SK-N-SH (cell line): Measurements from ENCODE around the gene AAMDC. TPM values are rescaled to one million over a fixed set of nuclear protein-coding genes. Genes with fewer than 3 reads are reported as not detected.

Experiments
- CTCF ChIA-PET: fragments of 300-600, 350-600 bp; formaldehyde crosslinking; extraction: SDS; loops from one replicate; lab custom pipeline; 2021; lab: Yijun Ruan, JAX
- POLR2A ChIA-PET: fragments of 350-600 bp; sonication (Branson Sonifier 250); formaldehyde crosslinking; extraction: SDS; loops from one replicate; lab custom pipeline; 2020; ENCODE audit warnings: antibody characterized with exemption, inconsistent platforms; lab: Yijun Ruan, JAX
- DNase-seq: peaks from one replicate; pipeline ENCODE4 v3.0.0; 2012
- H2AFZ ChIP-seq: fragments of 200-600 bp; sonication (generic); 2 replicates; pipeline ENCODE4 v1.8.1; 2016; ENCODE audit warnings: antibody characterized with exemption, mild to moderate bottlenecking, low read depth
- H3F3A ChIP-seq: fragments of 200-600 bp; sonication (generic); replicated peaks from 2 replicates; pipeline ENCODE3; 2016; ENCODE audit warnings: antibody characterized with exemption, mild to moderate bottlenecking; ENCODE audit not compliant: insufficient read depth
- H3K27ac ChIP-seq, 2 experiments: fragments of 200-500 bp in 1 of 2; fragments of 200-600 bp in 1 of 2; sonication (Bioruptor generic) in 1 of 2; sonication (generic), shearing (Covaris generic) in 1 of 2; 2 replicates each; pipeline versions ENCODE4 v1.5.1 to v1.6.1; 2014 to 2016; ENCODE audit warnings: low read depth in 2 of 2, inconsistent platforms in 1 of 2, low read length in 1 of 2, mild to moderate bottlenecking in 1 of 2, mixed read lengths in 1 of 2
- H3K27me3 ChIP-seq: fragments of 200-600 bp; sonication (generic), shearing (Covaris generic); 2 replicates; pipeline ENCODE4 v1.6.1; 2016; ENCODE audit warnings: mixed run types; ENCODE audit not compliant: insufficient read depth
- H3K36me3 ChIP-seq, 2 experiments: fragments of 200-500 bp in 1 of 2; fragments of 200-600 bp in 1 of 2; sonication (Bioruptor generic) in 1 of 2; sonication (generic) in 1 of 2; replicated peaks in 1 of 2; 2 replicates each; pipeline versions ENCODE3 to v1.5.1; 2014 to 2016; ENCODE audit warnings: low read length in 1 of 2, mild to moderate bottlenecking in 1 of 2; ENCODE audit not compliant: insufficient read depth in 2 of 2, control insufficient read depth in 1 of 2
- H3K4me1 ChIP-seq, 2 experiments: fragments of 200-500 bp in 1 of 2; fragments of 200-600 bp in 1 of 2; sonication (Bioruptor generic) in 1 of 2; sonication (generic), shearing (Covaris generic) in 1 of 2; 2 replicates each; pipeline versions ENCODE4 v1.5.1 to v1.6.1; 2014 to 2016; ENCODE audit warnings: low read depth in 1 of 2, low read length in 1 of 2, mixed run types in 1 of 2; ENCODE audit not compliant: insufficient read depth in 2 of 2, control insufficient read depth in 1 of 2
- H3K4me2 ChIP-seq: fragments of 200-600 bp; sonication (generic), shearing (Covaris generic); 2 replicates; pipeline ENCODE4 v1.6.1; 2017; ENCODE audit warnings: mixed run types
- H3K4me3 ChIP-seq, 2 experiments: fragments of 200-500 bp in 1 of 2; fragments of 200-600 bp in 1 of 2; sonication (Bioruptor generic) in 1 of 2; sonication (generic), shearing (Covaris generic) in 1 of 2; 2 replicates each; pipeline versions ENCODE4 v1.5.1 to v1.8.1; 2014 to 2016; ENCODE audit warnings: low read depth in 2 of 2, inconsistent platforms in 1 of 2, low read length in 1 of 2, mild to moderate bottlenecking in 1 of 2, mixed read lengths in 1 of 2, moderate library complexity in 1 of 2
- H3K79me2 ChIP-seq: fragments of 200-600 bp; sonication (generic); 2 replicates; pipeline ENCODE4 v1.8.1; 2017; ENCODE audit warnings: mild to moderate bottlenecking; ENCODE audit not compliant: insufficient read depth
- H3K9ac ChIP-seq: fragments of 200-600 bp; sonication (generic); 2 replicates; pipeline ENCODE4 v1.6.1; 2017; ENCODE audit warnings: mixed run types
- H3K9me2 ChIP-seq: fragments of 200-600 bp; sonication (generic); 2 replicates; pipeline ENCODE4 v1.6.1; 2017; ENCODE audit warnings: mixed run types
- H3K9me3 ChIP-seq: fragments of 200-600 bp; sonication (generic); 2 replicates; pipeline ENCODE4 v1.6.1; 2017; ENCODE audit warnings: mixed run types, mild to moderate bottlenecking, moderate library complexity
- H4K20me1 ChIP-seq: fragments of 200-600 bp; sonication (generic); 2 replicates; pipeline ENCODE4 v1.6.1; 2017; ENCODE audit warnings: mild to moderate bottlenecking, mixed run types; ENCODE audit not compliant: insufficient read depth
- PBX3 ChIP-seq: IDR thresholded peaks from 2 replicates; pipeline ENCODE4; 2012
- REST ChIP-seq: IDR thresholded peaks from 2 replicates; pipeline ENCODE4 v1.6.1; 2012; ENCODE audit warnings: mild to moderate bottlenecking, low read depth, low read length, moderate library complexity
- USF1 ChIP-seq: IDR thresholded peaks from 2 replicates; pipeline ENCODE4 v1.4.0; 2012; ENCODE audit warnings: low read depth, borderline replicate concordance
- ZBTB33 ChIP-seq: IDR thresholded peaks from 2 replicates; pipeline ENCODE4 v1.4.0; 2012; ENCODE audit warnings: low read depth, borderline replicate concordance
- WGBS: methylation state at CpG from one replicate; pipeline ENCODE4 v1.1.6; 2017; ENCODE audit warnings: low lambda C conversion rate; 5-methylcytosine and 5-hydroxymethylcytosine counted together
- polyA plus RNA-seq, 3 experiments: library from polyadenylated mRNA; depleted of rRNA; stranded (reverse); fragments of >200 nt; gene quantifications; 2 replicates each; pipeline ENCODE4 v1.2.3, GENCODE V29; 2012

The AAMDC gene
- polyA plus RNA-seq, 1 of the 3 experiments (the other 2 are of a cell fraction): 66.6 TPM

GRCh38 chr11:77868744-77869143, 47.8 kb downstream of the AAMDC start (continued):
- TF ChIP-seq REST: no peak
- TF ChIP-seq USF1: no peak
- TF ChIP-seq ZBTB33: no peak

GRCh38 chr11:77871855-77872254, 50.9 kb downstream of the AAMDC start:
- Histone ChIP-seq H3K36me3 (peaks cover 44 to 57% of the 10 kb centered on the region in 2 experiments), H3K4me1 (no peaks in the 10 kb centered on the region), H3K9ac (no peak overlapping the region), H3K4me3 (no peak overlapping the region), H3K27ac (no peak overlapping the region), H2AFZ (no peak overlapping the region), H3K79me2 (no peaks in the 10 kb centered on the region), H3F3A (no peaks in the 10 kb centered on the region), H3K27me3 (no peaks in the 10 kb centered on the region), H3K4me2 (no peak overlapping the region), H3K9me3 (no peaks in the 10 kb centered on the region), H4K20me1 (no peaks in the 10 kb centered on the region), H3K9me2 (no peaks in the 10 kb centered on the region)
- POLR2A ChIA-PET: no interaction called here
- CTCF ChIA-PET: no interaction called here
- WGBS: 86% methylated on average over 3 of the region's 3 CpGs
- no peak for DNase-seq
- TF ChIP-seq REST (no peak), PBX3 (no peak)
